Ureter (tissue), 1 donor: ENCODE results near the gene METAP2. TPM values are rescaled to one million over a fixed set of nuclear protein-coding genes. Genes with fewer than 3 reads are reported as not detected.

ENCODE experiments used
- DNase-seq: peaks from one replicate; pipeline ENCODE4 v3.0.0-alpha.2; 2020; ENCODE audit warnings: low spot score
- total RNA-seq: library from RNA; stranded (reverse); gene quantifications from one replicate; pipeline ENCODE4 v1.2.4, GENCODE V29; 2023
- donor health status: DM: yes; HTN: yes; CAD: no.

Gene METAP2
- total RNA-seq, 1 donor from 2014 or later = 56.5 TPM

DNA sequence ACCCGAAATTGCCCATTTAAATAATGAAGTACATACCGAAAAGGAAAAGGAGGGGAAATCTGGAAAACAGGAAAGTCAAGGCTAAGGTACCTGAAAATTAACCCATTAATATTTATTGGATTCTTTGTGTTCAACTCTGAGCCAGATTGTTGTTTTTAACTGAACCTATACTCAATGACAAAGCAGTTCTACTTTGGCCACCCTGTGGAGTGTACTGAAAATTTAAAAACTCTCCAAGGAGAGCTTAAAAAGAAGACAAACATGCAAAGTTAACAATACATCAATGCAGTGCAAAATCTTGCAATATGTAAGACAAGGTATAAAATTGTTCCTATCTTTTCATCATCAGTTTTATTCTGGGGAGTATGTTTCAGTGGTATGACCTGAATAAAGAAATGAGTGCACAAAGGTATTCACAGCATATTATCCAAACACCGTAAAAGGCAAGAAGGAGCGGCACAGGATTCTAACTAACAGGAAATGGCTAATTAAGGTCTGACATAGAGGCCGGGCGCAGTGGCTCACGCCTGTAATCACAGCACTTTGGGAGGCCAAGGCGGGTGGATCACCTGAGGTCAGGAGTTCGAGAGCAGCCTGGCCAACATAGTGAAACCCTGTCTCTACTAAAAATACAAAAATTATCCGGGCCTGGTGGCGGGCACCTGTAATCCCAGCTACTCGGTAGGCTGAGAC is 75.6 kb downstream of the METAP2 start:
- no peak for DNase-seq

DNA sequence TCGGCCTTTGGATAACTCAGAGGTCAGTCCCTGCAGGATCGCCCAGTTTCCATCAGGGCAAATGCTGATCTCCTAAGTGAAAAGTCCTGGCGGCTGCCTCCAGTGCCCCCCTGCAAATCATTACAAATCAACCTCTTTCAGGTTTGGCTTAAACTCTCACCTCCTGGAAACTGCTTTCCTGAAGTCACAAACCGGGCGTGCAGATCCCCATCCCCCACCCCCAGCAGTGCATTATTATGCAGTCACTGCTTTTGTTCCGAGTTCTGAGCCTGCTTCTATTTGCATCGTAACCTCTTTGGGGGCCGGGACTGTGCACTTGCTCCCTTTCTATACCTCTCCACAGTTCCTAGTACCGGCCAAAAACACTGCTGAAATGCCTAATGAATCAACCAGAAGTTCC is 77.4 kb downstream of the METAP2 start, which contains the start of gene USP44:
Gene USP44 (minus strand): TSS at position 172 of the 400 bp plus-strand sequence. CDS start 17,220 bp downstream, outside the sequence.
- DNase-seq = no peak

- no peak for DNase-seq
Observed at GRCh38 chr12:95551913-95552516, 78.1 kb downstream of the METAP2 start.

DNA sequence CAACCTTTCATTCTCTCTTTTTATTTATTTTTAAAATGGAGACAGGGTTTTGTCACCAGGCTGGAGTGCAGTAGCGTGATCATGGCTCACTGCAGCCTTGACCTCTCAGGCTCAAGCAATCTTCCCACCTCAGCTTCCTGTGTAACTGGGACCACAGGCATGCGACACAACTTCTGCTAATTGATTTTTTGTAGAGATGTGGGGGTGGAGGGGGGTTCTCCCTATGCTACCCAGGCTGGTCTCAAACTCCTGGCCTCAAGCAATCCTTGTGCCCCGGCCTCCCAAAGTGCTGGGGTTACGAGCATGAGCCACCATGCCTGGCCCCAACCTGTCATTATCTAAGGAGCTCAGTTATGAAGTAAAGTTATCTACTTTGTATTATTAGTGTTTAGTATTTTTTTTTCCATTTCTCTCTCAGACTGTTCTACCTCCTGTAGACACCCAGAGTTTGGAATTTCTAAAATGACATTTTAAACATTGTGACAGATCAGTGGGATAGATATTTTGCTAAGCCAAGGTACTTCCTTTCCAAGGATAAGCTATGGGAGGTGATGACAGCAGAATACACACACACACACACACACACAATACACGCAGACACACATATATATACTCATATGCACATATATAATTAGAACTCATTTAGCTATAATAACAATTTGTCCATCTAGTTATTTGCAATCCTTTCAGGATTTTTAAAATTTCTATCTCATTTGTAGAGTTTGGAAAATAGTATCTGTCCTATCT is 79.4 kb downstream of the METAP2 start:
- no peak for DNase-seq

GRCh38 chr12:95554532-95555071 is 80.7 kb downstream of the METAP2 start:
- no peak for DNase-seq

DNA sequence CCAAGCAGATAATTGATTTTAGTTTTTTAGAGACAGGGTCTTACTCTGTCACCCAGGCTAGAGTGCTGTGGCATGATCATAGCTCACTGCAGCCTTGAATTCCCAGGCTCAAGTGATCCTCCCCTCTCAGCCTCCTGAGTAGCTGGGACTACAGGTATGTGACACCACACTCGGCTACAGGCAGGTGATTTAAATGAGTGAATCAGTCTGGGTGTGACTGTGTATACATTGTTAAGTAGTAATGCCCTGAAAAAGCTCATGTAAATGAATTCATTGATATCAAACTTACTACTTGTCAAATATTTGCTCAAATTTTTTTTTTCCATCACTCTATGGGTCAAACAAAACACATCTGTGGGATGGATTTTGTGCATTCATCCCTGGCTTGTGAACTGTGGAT is 83.7 kb downstream of the METAP2 start:
- DNase-seq = no peak

Other genes starting within 250 kb of the METAP2 start
- 1.3 TPM for gene USP44, start 77.3 kb downstream of the METAP2 start, total RNA-seq